Right renal pelvis (tissue), 4 donors: Measurements from ENCODE around the gene ADK. TPM values are rescaled to one million over a fixed set of nuclear protein-coding genes. Genes with fewer than 3 reads are reported as not detected.
A peak's percentile ranks its signal among the peaks of the same experiment; 100 is the strongest.

Source experiments
- DNase-seq, 4 donors: peaks; one replicate each; pipeline ENCODE4 v3.0.0-alpha.2; 2013; ENCODE audit warnings: low read depth in 4 of 4, low spot score in 3 of 4, missing footprints in 1 of 4
- polyA plus RNA-seq, 4 donors: library from polyadenylated mRNA; unstranded; fragments of 120-200 nt; gene quantifications; one replicate each; pipeline ENCODE4 v1.2.1, GENCODE V29; 2013; ENCODE audit not compliant: insufficient read length in 4 of 4

Gene ADK
- polyA plus RNA-seq, 4 donors: 31.1 to 37.3 (median 33.0) TPM

- DNase-seq: no peak
Measured at GRCh38 chr10:74684462-74684861, 533.4 kb downstream of the ADK start.

- no peak for DNase-seq
Measured at GRCh38 chr10:74685564-74685963, 534.5 kb downstream of the ADK start.

GRCh38 chr10:74690393-74690792, 539.4 kb downstream of the ADK start:
- DNase-seq: no peak

- no peak for DNase-seq
Measured at GRCh38 chr10:74691164-74691563, 540.1 kb downstream of the ADK start.

- DNase-seq: peak in 2 of 4 donors; percentile 8 to 14
Measured at GRCh38 chr10:74704629-74705357, 553.8 kb downstream of the ADK start.

- no peak for DNase-seq
Measured at GRCh38 chr10:74705358-74705980, 554.4 kb downstream of the ADK start.

- DNase-seq: no peak
Measured at GRCh38 chr10:74706966-74707365, 555.9 kb downstream of the ADK start.

GRCh38 chr10:74708246-74708645, 557.2 kb downstream of the ADK start:
- DNase-seq: no peak

GRCh38 chr10:74718208-74718607, 567.2 kb downstream of the ADK start:
- DNase-seq: no peak

- DNase-seq: no peak
Measured at GRCh38 chr10:74728225-74728624, 577.2 kb downstream of the ADK start.

GRCh38 chr10:74730246-74730645, 579.2 kb downstream of the ADK start:
- DNase-seq: no peak

GRCh38 chr10:74733612-74734011, 582.6 kb downstream of the ADK start:
- no peak for DNase-seq

- DNase-seq: no peak
Measured at GRCh38 chr10:74736029-74736428, 585.0 kb downstream of the ADK start.

GRCh38 chr10:74738052-74738451, 587.0 kb downstream of the ADK start:
- no peak for DNase-seq

GRCh38 chr10:74738542-74738941, 587.5 kb downstream of the ADK start:
- no peak for DNase-seq

GRCh38 chr10:74738985-74739567, 588.1 kb downstream of the ADK start:
- no peak for DNase-seq

GRCh38 chr10:74743401-74743800, 592.4 kb downstream of the ADK start:
- no peak for DNase-seq

GRCh38 chr10:74745449-74745848, 594.4 kb downstream of the ADK start:
- DNase-seq: no peak

GRCh38 chr10:74746813-74747212, 595.8 kb downstream of the ADK start:
- no peak for DNase-seq

GRCh38 chr10:74748468-74749031, 597.5 kb downstream of the ADK start:
- DNase-seq: no peak

- DNase-seq: no peak
Measured at GRCh38 chr10:74750848-74751274, 599.8 kb downstream of the ADK start.
